HG03159 (cell line): ENCODE measurements around the gene MAPK14.

Experiments
- ATAC-seq: cut with Tn5 transposase; IDR thresholded peaks from one replicate; pipeline ENCODE4 v1.9.1; 2021; ENCODE audit warnings: mild to moderate bottlenecking, moderate library complexity; ENCODE audit not compliant: unreplicated experiment

MAPK14 gene

DNA sequence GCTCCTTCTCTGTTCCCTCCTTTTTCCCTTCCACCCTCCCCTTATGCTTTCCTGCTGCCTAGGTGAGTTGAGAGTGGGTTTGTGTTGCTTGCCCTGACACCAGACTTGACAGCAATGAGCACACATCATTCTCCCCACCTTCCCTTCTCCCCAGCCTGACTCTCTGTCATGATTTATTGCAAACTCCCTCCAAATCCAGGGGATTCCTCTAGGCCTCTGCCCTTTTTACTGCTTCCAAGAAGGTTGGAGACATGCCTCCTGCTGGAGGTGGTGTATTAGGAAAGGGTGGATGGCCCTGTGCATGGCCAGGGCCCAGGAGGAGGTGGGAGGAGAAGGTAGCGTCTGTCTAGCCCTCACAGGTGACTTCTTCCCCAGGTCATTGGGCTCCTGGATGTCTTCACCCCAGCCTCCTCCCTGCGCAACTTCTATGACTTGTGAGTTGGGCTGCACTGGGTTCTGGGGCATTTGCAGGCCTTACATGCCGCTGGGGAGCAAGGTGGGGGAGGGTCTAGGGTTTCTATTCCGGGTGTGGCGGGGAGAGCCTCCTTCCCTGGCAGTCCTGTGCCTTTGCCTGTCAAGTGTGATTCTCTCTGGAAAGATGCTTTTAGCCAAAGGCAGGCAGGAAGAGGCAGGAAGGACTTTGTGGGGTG lies 104.8 kb downstream of the MAPK14 start:
- no peak for ATAC-seq

- no peak for ATAC-seq
These were observed 105.5 kb downstream of the MAPK14 start for GRCh38 chr6:36133148-36133547.

DNA sequence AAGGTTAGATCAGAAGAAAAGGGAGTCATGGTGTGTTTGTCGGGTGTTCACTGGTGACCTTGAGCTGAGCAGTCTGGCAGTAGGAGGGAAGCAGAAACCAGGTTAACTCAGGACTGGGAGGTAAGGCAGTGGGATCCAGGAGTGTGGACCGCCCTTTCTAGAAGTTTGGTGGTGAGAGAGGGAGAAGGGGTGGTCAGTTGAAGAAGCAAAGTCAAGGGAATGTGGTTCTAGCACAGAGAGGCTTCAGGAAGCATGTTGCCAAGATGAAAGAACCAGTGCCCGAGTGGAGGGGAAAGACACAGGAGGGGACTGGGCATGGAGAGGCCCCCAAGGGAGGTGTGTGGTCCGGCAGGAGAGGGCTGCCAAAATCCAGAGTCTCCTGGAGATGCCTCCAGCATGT lies 106.3 kb downstream of the MAPK14 start:
- no peak for ATAC-seq

DNA sequence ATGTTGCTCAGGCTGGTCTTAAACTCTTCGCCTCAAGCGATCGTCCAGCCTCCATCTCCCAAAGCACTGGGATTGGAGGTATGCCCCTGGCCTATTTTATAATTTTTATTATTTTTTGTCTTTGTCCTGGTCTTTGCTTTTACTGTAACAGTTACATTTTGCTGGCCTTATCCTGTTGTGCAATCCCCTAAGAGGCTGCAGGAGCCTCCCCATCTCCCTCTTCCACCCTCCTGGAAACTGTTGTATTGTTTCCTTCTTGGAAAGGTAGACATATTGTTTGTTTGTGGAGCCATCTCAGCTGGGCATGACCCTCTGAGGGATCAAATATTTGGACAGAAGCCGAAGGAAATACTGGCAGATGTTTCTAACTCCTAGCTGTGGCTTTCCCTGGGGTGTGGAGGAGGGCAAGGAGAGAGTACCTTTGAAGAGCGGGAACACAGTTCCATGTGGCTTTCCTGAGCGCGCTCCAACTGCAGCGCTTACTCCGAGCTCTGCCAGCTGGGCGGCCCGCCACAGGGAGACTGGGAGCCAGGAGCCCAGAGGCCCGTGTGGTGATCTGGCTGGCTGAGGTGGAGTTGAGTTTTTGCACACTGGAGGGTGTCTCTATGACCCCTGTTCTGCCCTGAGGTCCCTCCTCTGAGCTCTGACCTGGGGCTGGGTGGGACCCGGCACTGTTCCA lies 107.6 kb downstream of the MAPK14 start:
- no peak for ATAC-seq

GRCh38 chr6:36136034-36136433 lies 108.4 kb downstream of the MAPK14 start:
- no peak for ATAC-seq

GRCh38 chr6:36136551-36136950 lies 108.9 kb downstream of the MAPK14 start:
- ATAC-seq, result no peak

DNA sequence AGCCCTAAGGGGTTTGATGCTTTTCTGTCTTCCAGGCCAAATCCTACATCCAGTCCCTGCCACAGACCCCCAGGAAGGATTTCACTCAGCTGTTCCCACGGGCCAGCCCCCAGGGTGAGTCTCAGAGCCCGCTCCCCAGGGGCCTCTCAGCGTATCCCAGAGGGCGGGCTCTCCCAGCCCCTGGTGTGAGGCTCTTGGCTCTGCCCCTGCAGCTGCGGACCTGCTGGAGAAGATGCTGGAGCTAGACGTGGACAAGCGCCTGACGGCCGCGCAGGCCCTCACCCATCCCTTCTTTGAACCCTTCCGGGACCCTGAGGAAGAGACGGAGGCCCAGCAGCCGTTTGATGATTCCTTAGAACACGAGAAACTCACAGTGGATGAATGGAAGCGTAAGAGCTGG lies 111.1 kb downstream of the MAPK14 start:
- ATAC-seq, result no peak

DNA sequence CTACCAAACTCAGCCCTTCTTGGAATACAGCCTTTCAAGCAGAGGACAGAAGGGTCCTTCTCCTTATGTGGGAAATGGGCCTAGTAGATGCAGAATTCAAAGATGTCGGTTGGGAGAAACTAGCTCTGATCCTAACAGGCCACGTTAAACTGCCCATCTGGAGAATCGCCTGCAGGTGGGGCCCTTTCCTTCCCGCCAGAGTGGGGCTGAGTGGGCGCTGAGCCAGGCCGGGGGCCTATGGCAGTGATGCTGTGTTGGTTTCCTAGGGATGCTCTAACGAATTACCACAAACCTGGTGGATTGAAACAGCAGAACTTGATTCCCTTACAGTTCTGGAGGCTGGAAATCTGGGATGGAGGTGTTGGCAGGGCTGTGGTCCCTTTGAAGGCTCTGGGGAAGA lies 111.8 kb downstream of the MAPK14 start:
- ATAC-seq, result no peak

DNA sequence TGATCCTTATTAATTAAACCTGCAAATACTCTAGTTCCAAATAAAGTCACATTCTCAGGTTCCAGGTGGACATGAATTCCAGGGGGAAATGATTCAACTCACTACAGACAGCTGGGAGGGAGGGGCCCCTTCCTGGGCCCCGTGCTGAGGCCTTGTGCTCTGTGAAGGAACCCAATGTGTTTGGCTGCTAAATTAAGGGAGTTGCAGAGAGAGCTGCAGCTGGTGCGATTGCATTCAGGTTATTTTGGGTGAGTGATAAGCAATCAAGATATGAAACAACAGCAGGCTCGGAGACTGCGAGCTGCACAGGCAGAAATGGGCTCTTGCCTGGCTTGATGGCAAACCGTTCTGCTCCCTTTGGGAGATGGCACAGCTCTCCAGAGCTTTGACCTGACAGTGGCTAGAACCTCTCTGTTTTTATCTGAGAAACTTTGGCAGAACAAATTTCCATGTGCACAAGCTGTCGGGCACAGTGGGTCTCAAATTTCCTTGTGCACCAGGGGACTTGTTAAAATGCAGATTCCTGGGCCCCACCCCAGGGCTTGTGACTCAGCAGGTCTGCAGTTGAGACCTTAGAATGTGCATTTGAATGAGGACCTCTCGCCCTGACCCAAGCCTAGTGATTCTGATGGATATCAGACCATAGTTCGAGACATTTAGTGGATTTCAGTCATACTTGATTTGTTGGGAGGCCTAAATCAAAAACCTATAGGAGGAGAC lies 112.5 kb downstream of the MAPK14 start:
- ATAC-seq, result no peak

GRCh38 chr6:36141091-36141490 lies 113.5 kb downstream of the MAPK14 start:
- no peak for ATAC-seq

- no peak for ATAC-seq
These were observed 114.4 kb downstream of the MAPK14 start for GRCh38 chr6:36141961-36142360.

- no peak for ATAC-seq
These were observed 115.6 kb downstream of the MAPK14 start for GRCh38 chr6:36142971-36143838.

GRCh38 chr6:36145495-36145894 lies 117.9 kb downstream of the MAPK14 start:
- ATAC-seq, result no peak

- ATAC-seq, result no peak
These were observed 119.7 kb downstream of the MAPK14 start for GRCh38 chr6:36147294-36147693.

GRCh38 chr6:36149476-36149875 lies 121.9 kb downstream of the MAPK14 start:
- no peak for ATAC-seq

- ATAC-seq, result no peak
These were observed 122.7 kb downstream of the MAPK14 start for GRCh38 chr6:36150283-36150682.

DNA sequence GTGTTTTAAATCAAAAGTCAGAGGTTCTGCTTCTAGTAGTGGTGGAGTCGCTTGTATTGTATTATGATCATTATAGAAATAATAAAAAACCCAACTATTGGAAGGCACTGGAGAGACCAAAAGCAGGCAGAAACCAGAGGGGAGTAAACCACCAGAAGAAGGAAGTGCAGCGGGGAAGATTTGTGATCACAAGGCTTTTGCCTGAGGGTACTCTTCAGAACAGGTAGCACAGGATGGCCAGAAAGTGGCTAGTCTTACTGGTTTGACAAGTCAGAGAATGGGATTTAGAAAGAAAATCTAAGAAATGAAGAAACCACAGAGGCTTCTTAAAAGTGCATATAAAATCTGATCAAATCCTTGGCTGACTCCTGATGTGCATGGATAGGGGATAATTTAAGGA lies 126.7 kb downstream of the MAPK14 start:
- ATAC-seq, result no peak

GRCh38 chr6:36155662-36156061 lies 128.1 kb downstream of the MAPK14 start:
- no peak for ATAC-seq

- no peak for ATAC-seq
These were observed 132.6 kb downstream of the MAPK14 start for GRCh38 chr6:36160147-36160760.
